Measurements from ENCODE around the gene SMYD3.
"Not testable (repeated sequence)": the region's sequence is repeated elsewhere in the genome, so short reads cannot be mapped to it uniquely, and the experiment has no call there.

The SMYD3 gene

DNA sequence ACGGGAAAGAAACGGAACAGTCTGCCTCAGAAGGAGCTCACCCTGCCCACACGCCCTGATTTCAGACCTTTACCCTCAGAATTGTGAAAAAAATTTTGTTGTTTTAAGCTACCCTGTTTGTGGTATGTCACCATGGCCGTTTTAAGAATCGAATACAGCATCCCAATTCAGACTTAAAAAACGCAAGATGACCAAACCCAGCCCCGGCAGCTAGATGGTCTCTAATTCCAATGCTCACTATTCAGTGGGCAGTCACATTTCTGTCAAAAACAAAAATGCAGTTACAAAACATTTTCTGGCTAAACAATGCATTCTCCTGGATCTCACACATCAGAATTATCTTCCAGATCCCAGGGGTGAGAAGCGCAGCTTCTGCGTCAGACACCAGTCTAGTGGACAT, 527.5 kb downstream of the SMYD3 start:
- no peaks in the 10 kb centered on the region for H3K79me2 ChIP-seq (ENCODE audit: control insufficient read depth, insufficient read depth, low read length, unreplicated experiment)
- no peaks in the 10 kb centered on the region for H3K27me3 ChIP-seq (ENCODE audit: insufficient read depth, low read length)
- H2AFZ ChIP-seq (ENCODE audit: low read length, unreplicated experiment), result no peak overlapping the region
- H3K27ac ChIP-seq (ENCODE audit: low read depth, low read length), result no peak overlapping the region
- H3K4me3 ChIP-seq (ENCODE audit: low read depth, low read length), result no peak overlapping the region
- no peaks in the 10 kb centered on the region for H3K36me3 ChIP-seq (ENCODE audit: insufficient read depth, low read length)
- H3K4me1 ChIP-seq (ENCODE audit: control insufficient read depth, insufficient read depth, low read length, unreplicated experiment), result no peaks in the 10 kb centered on the region

DNA sequence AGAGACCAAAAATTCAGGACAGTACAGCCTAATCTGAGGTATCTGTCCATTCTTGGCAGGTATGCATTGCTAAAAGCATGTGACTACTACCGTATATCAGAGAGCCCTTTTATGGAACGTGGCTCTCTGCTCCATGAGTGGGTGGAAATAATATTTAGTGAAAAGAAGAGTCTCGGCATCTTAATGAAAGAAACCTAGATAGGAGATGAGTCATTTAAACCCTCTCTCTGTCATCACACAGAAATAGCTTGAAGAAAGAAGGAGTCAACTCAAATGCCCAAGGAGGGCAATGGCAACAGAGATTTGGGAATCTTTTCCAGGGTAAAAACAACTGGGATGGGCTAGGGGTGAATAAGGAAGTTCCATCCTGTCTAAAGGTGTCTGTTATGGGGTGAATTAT, 528.2 kb downstream of the SMYD3 start:
- Histone ChIP-seq H3K4me1 (ENCODE audit: control insufficient read depth, insufficient read depth, low read length, unreplicated experiment) (no peaks in the 10 kb centered on the region), H2AFZ (ENCODE audit: low read length, unreplicated experiment) (no peak overlapping the region), H3K79me2 (ENCODE audit: control insufficient read depth, insufficient read depth, low read length, unreplicated experiment) (no peaks in the 10 kb centered on the region), H3K4me3 (ENCODE audit: low read depth, low read length) (no peak overlapping the region), H3K27me3 (ENCODE audit: insufficient read depth, low read length) (no peaks in the 10 kb centered on the region), H3K36me3 (ENCODE audit: insufficient read depth, low read length) (no peaks in the 10 kb centered on the region), H3K27ac (ENCODE audit: low read depth, low read length) (no peak overlapping the region)

DNA sequence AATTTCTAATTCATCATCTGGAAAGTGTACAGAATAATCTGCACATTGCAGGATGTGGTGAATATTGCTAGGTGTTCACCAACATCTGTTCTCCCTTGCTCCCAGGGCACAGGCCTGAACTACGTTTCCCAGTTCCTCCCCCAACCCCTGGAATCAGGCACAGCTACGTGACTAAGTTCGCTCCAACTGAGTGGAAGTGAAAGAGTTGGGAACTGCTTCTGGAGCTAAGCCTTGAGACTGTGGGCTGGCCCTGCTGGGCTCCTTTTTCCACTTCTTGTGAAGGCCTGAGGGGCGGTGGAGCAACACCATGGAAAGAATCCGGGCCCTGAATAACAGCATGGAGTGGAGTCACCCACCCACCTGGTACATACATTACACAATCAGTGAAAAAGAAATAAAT, 534.6 kb downstream of the SMYD3 start:
- peaks cover 12% of the 10 kb centered on the region for H3K4me1 ChIP-seq (ENCODE audit: control insufficient read depth, insufficient read depth, low read length, unreplicated experiment)
- H2AFZ ChIP-seq (ENCODE audit: low read length, unreplicated experiment), result no peak overlapping the region
- H3K36me3 ChIP-seq (ENCODE audit: insufficient read depth, low read length), result no peaks in the 10 kb centered on the region
- H3K27me3 ChIP-seq (ENCODE audit: insufficient read depth, low read length), result no peaks in the 10 kb centered on the region
- no peak overlapping the region for H3K27ac ChIP-seq (ENCODE audit: low read depth, low read length)
- H3K4me3 ChIP-seq (ENCODE audit: low read depth, low read length), result no peak overlapping the region
- H3K79me2 ChIP-seq (ENCODE audit: control insufficient read depth, insufficient read depth, low read length, unreplicated experiment), result no peaks in the 10 kb centered on the region

DNA sequence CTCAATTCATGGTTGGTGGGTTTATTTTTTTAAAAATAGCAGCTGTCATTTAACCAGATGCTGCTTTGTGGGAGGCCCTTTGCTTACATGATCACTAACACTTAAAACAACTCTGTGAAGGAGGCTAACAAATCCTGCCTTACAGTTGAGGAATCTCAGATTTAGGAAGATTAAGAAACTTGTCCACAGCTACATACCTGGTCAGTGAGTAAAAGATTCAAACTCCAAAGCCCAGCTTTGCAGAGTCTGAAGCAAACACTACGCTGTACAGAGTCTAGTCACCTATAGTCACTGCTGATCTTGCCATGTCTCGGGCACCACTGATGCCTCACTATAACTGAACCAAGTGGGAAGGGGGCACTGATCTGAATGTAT, 535.4 kb downstream of the SMYD3 start:
- Histone ChIP-seq H3K4me1 (ENCODE audit: control insufficient read depth, insufficient read depth, low read length, unreplicated experiment) (peaks cover 12% of the 10 kb centered on the region), H3K36me3 (ENCODE audit: insufficient read depth, low read length) (no peaks in the 10 kb centered on the region), H3K27me3 (ENCODE audit: insufficient read depth, low read length) (no peaks in the 10 kb centered on the region), H3K79me2 (ENCODE audit: control insufficient read depth, insufficient read depth, low read length, unreplicated experiment) (no peaks in the 10 kb centered on the region), H3K27ac (ENCODE audit: low read depth, low read length) (no peak overlapping the region), H2AFZ (ENCODE audit: low read length, unreplicated experiment) (no peak overlapping the region), H3K4me3 (ENCODE audit: low read depth, low read length) (no peak overlapping the region)

- H2AFZ ChIP-seq (ENCODE audit: low read length, unreplicated experiment); H3K27ac ChIP-seq (ENCODE audit: low read depth, low read length); H3K4me3 ChIP-seq (ENCODE audit: low read depth, low read length); H3K27me3 ChIP-seq (ENCODE audit: insufficient read depth, low read length); H3K36me3 ChIP-seq (ENCODE audit: insufficient read depth, low read length); H3K79me2 ChIP-seq (ENCODE audit: control insufficient read depth, insufficient read depth, low read length, unreplicated experiment): not testable (repeated sequence)
- H3K4me1 ChIP-seq (ENCODE audit: control insufficient read depth, insufficient read depth, low read length, unreplicated experiment), result peaks cover 12% of the 10 kb centered on the region
Measured at GRCh38 chr1:245971076-245971710, 535.9 kb downstream of the SMYD3 start.

DNA sequence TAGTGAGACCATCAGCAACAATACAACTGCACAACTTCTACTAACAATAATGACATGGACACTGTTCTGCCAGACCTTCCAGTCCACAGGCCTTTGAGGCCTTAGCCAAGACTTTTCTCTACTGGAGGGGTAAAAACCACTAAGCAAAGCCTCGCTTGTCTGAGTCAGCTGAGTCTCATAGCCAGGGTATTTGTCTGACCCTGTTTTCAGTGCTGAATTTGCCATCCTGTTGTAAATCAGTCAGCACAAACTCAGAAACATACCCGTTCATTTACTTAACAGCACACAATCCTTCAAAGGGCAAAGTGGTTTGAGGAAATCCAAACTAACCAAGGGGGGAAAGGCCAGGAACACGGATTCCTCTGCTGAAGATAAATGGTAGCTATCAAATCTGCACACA, 537.8 kb downstream of the SMYD3 start:
- peaks cover 12% of the 10 kb centered on the region for H3K4me1 ChIP-seq (ENCODE audit: control insufficient read depth, insufficient read depth, low read length, unreplicated experiment)
- no peaks in the 10 kb centered on the region for H3K79me2 ChIP-seq (ENCODE audit: control insufficient read depth, insufficient read depth, low read length, unreplicated experiment)
- H2AFZ ChIP-seq (ENCODE audit: low read length, unreplicated experiment), result no peak overlapping the region
- no peaks in the 10 kb centered on the region for H3K36me3 ChIP-seq (ENCODE audit: insufficient read depth, low read length)
- no peaks in the 10 kb centered on the region for H3K27me3 ChIP-seq (ENCODE audit: insufficient read depth, low read length)
- H3K4me3 ChIP-seq (ENCODE audit: low read depth, low read length), result no peak overlapping the region
- H3K27ac ChIP-seq (ENCODE audit: low read depth, low read length), result peak overlapping the region; percentile 16; the same call in 1 of the 2 replicates

DNA sequence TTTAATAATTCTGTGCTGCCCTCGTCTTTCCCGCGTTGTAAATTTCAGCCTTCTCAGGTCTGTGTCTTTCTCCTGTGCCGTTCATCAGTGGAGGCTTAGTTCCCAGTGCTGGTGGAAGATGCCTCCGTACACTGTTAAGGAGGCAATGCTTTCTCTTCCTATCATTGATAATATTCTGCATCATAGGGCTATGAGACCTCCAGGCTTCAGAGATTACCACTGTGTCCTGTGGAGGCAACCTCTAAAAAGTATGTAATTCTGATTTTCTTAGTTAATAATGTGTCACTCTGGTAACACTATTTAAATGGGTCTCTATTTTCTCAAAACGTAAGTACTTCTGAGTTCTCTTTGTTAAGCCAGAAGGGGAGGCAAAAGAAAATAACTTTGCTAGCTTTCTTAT, 538.3 kb downstream of the SMYD3 start:
- no peaks in the 10 kb centered on the region for H3K79me2 ChIP-seq (ENCODE audit: control insufficient read depth, insufficient read depth, low read length, unreplicated experiment)
- H3K27ac ChIP-seq (ENCODE audit: low read depth, low read length), result peak overlapping the region; percentile 16; the same call in 1 of the 2 replicates
- H2AFZ ChIP-seq (ENCODE audit: low read length, unreplicated experiment), result no peak overlapping the region
- no peak overlapping the region for H3K4me3 ChIP-seq (ENCODE audit: low read depth, low read length)
- H3K4me1 ChIP-seq (ENCODE audit: control insufficient read depth, insufficient read depth, low read length, unreplicated experiment), result peaks cover 12% of the 10 kb centered on the region
- H3K36me3 ChIP-seq (ENCODE audit: insufficient read depth, low read length), result no peaks in the 10 kb centered on the region
- no peaks in the 10 kb centered on the region for H3K27me3 ChIP-seq (ENCODE audit: insufficient read depth, low read length)

DNA sequence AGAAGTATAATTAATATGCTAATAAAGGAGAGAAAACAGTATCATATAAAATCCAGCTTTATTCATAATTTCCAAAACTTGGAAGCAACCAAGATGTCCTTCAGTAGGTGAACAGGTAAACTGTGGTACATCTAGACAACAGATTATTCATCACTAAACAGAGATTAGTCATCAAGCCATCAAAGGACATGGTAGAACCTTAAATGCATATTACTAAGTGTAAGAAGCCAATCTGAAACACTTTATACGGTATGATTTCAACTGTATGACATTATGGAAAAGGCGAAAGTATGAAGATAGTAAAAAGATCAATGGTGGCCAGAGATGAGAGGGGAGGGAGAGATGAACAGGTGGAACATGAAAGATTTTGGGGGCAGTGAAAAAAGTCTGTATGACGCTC, 541.7 kb downstream of the SMYD3 start:
- no peak overlapping the region for H3K27ac ChIP-seq (ENCODE audit: low read depth, low read length)
- no peaks in the 10 kb centered on the region for H3K79me2 ChIP-seq (ENCODE audit: control insufficient read depth, insufficient read depth, low read length, unreplicated experiment)
- no peaks in the 10 kb centered on the region for H3K36me3 ChIP-seq (ENCODE audit: insufficient read depth, low read length)
- H3K4me3 ChIP-seq (ENCODE audit: low read depth, low read length), result no peak overlapping the region
- peaks cover 12% of the 10 kb centered on the region for H3K4me1 ChIP-seq (ENCODE audit: control insufficient read depth, insufficient read depth, low read length, unreplicated experiment)
- no peak overlapping the region for H2AFZ ChIP-seq (ENCODE audit: low read length, unreplicated experiment)
- H3K27me3 ChIP-seq (ENCODE audit: insufficient read depth, low read length), result no peaks in the 10 kb centered on the region

- H3K27me3 ChIP-seq (ENCODE audit: insufficient read depth, low read length), result no peaks in the 10 kb centered on the region
- H3K27ac ChIP-seq (ENCODE audit: low read depth, low read length), result no peak overlapping the region
- H3K4me1 ChIP-seq (ENCODE audit: control insufficient read depth, insufficient read depth, low read length, unreplicated experiment), result no peaks in the 10 kb centered on the region
- no peak overlapping the region for H2AFZ ChIP-seq (ENCODE audit: low read length, unreplicated experiment)
- no peak overlapping the region for H3K4me3 ChIP-seq (ENCODE audit: low read depth, low read length)
- H3K36me3 ChIP-seq (ENCODE audit: insufficient read depth, low read length), result no peaks in the 10 kb centered on the region
- H3K79me2 ChIP-seq (ENCODE audit: control insufficient read depth, insufficient read depth, low read length, unreplicated experiment), result no peaks in the 10 kb centered on the region
Measured at GRCh38 chr1:245963649-245964048, 543.4 kb downstream of the SMYD3 start.

DNA sequence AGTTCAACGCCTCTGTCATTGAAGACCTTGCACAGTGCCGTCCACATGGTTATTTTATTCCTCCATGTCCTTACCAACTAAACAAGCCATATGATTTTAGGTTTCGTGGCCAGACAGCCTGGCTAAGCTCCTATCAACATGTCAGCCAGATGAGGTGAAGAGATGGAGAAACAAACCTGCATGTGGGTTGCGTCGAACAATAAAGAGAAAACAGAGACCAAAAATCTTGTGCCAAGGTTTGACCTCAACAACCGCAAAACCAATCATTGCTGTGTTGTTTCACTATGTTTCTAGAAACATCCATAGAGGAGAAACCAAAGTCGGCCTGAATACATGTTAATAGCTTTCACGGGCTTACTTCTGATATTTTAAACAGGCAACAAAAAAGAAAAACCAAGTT, 544.6 kb downstream of the SMYD3 start:
- H2AFZ ChIP-seq (ENCODE audit: low read length, unreplicated experiment), result no peak overlapping the region

GRCh38 chr1:245961137-245961540, 545.9 kb downstream of the SMYD3 start:
- Histone ChIP-seq H2AFZ (ENCODE audit: low read length, unreplicated experiment) (no peak overlapping the region), H3K4me3 (ENCODE audit: low read depth, low read length) (no peak overlapping the region), H3K27me3 (ENCODE audit: insufficient read depth, low read length) (no peaks in the 10 kb centered on the region), H3K79me2 (ENCODE audit: control insufficient read depth, insufficient read depth, low read length, unreplicated experiment) (no peaks in the 10 kb centered on the region), H3K4me1 (ENCODE audit: control insufficient read depth, insufficient read depth, low read length, unreplicated experiment) (no peaks in the 10 kb centered on the region), H3K27ac (ENCODE audit: low read depth, low read length) (no peak overlapping the region), H3K36me3 (ENCODE audit: insufficient read depth, low read length) (no peaks in the 10 kb centered on the region)

More for the DNA sequence above, 544.6 kb downstream of the SMYD3 start:
- no peaks in the 10 kb centered on the region for H3K36me3 ChIP-seq (ENCODE audit: insufficient read depth, low read length)
- H3K27me3 ChIP-seq (ENCODE audit: insufficient read depth, low read length), result no peaks in the 10 kb centered on the region
- no peaks in the 10 kb centered on the region for H3K79me2 ChIP-seq (ENCODE audit: control insufficient read depth, insufficient read depth, low read length, unreplicated experiment)
- no peak overlapping the region for H3K27ac ChIP-seq (ENCODE audit: low read depth, low read length)
- H3K4me1 ChIP-seq (ENCODE audit: control insufficient read depth, insufficient read depth, low read length, unreplicated experiment), result no peaks in the 10 kb centered on the region
- no peak overlapping the region for H3K4me3 ChIP-seq (ENCODE audit: low read depth, low read length)
